Measurements from ENCODE around the gene EFNA4.

Gene EFNA4

GRCh38 chr1:155050560-155051341 is 12.8 kb upstream of the EFNA4 start, which contains the start of gene ADAM15 (continued):
- TF ChIP-seq ZNF747 (tag by site-specific recombination; IDR thresholded peaks at IDR 0.05) = no peak
- TF ChIP-seq, protein P1, sequence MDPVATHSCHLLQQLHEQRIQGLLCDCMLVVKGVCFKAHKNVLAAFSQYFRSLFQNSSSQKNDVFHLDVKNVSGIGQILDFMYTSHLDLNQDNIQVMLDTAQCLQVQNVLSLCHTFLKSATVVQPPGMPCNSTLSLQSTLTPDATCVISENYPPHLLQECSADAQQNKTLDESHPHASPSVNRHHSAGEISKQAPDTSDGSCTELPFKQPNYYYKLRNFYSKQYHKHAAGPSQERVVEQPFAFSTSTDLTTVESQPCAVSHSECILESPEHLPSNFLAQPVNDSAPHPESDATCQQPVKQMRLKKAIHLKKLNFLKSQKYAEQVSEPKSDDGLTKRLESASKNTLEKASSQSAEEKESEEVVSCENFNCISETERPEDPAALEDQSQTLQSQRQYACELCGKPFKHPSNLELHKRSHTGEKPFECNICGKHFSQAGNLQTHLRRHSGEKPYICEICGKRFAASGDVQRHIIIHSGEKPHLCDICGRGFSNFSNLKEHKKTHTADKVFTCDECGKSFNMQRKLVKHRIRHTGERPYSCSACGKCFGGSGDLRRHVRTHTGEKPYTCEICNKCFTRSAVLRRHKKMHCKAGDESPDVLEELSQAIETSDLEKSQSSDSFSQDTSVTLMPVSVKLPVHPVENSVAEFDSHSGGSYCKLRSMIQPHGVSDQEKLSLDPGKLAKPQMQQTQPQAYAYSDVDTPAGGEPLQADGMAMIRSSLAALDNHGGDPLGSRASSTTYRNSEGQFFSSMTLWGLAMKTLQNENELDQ (tag by site-specific recombination; IDR thresholded peaks at IDR 0.05; ENCODE audit: low read depth) = no peak
- TF ChIP-seq, protein P2, sequence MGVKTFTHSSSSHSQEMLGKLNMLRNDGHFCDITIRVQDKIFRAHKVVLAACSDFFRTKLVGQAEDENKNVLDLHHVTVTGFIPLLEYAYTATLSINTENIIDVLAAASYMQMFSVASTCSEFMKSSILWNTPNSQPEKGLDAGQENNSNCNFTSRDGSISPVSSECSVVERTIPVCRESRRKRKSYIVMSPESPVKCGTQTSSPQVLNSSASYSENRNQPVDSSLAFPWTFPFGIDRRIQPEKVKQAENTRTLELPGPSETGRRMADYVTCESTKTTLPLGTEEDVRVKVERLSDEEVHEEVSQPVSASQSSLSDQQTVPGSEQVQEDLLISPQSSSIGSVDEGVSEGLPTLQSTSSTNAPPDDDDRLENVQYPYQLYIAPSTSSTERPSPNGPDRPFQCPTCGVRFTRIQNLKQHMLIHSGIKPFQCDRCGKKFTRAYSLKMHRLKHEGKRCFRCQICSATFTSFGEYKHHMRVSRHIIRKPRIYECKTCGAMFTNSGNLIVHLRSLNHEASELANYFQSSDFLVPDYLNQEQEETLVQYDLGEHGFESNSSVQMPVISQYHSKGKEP (tag by site-specific recombination; IDR thresholded peaks at IDR 0.05) = no peak
- TF ChIP-seq ZNF571 (tag by site-specific recombination; IDR thresholded peaks at IDR 0.05) = no peak
- TF ChIP-seq ZNF350 (tag by site-specific recombination; IDR thresholded peaks at IDR 0.05) = no peak
- no peak for TF ChIP-seq HOXC10 (CRISPR knock-in tag; IDR thresholded peaks at IDR 0.05)
- no peak for TF ChIP-seq ZNF311 (tag by site-specific recombination; IDR thresholded peaks at IDR 0.05; ENCODE audit: borderline replicate concordance)
- TF ChIP-seq ZNF335 (tag by site-specific recombination; conservative IDR thresholded peaks at IDR 0.05) = peak; percentile 73
- no peak for TF ChIP-seq ZNF37A (tag by site-specific recombination; IDR thresholded peaks at IDR 0.05)
- peak; percentile 92 for TF ChIP-seq SP7 (tag by site-specific recombination; IDR thresholded peaks at IDR 0.05)
- TF ChIP-seq ZNF223 (tag by site-specific recombination; IDR thresholded peaks at IDR 0.05) = peak; percentile 11; the same call in 1 of the 2 replicates
- TF ChIP-seq ZNF404 (tag by site-specific recombination; IDR thresholded peaks at IDR 0.05) = no peak
- TF ChIP-seq ZNF768 (tag by site-specific recombination; IDR thresholded peaks at IDR 0.05) = no peak
- TF ChIP-seq ZNF561 (tag by site-specific recombination; IDR thresholded peaks at IDR 0.05; ENCODE audit: borderline replicate concordance) = 0 out of 2 replicates have a peak, but pooled peaks have one; percentile 23
- no peak for TF ChIP-seq SETDB1 (IDR thresholded peaks at IDR 0.05; ENCODE audit: insufficient read length, low read length)
- TF ChIP-seq ZNF214 (tag by site-specific recombination; IDR thresholded peaks at IDR 0.05; ENCODE audit: borderline replicate concordance) = no peak
- TF ChIP-seq GLI2 (tag by site-specific recombination; IDR thresholded peaks at IDR 0.05; ENCODE audit: borderline replicate concordance, low read depth) = no peak

DNA sequence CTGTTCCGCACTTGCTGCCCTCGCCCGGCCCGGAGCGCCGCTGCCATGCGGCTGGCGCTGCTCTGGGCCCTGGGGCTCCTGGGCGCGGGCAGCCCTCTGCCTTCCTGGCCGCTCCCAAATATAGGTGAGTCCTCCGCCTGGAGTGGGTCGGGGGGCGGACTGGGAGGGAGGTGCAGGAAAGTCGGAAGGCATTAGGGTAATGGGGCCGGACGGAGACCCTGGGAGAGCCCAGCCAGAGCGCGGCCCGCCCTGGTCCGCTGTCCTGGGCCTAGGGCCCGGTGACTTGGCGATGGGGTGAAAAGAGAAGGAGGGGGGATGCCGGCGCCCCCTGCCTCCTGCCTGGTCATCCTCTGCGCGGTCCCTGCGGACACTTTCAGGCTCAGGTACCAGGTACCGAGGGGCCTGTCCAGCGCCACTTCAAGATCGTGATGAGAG is 12.2 kb upstream of the EFNA4 start:
- CTCF ChIA-PET = interaction anchor here (0.6 to 3.6 kb wide), 21 partner anchors 9 to 117 kb away, joined by 3 to 32 read pairs (median 4); partner anchors contain the start of genes PBXIP1 and ZBTB7B
- Histone ChIP-seq H3K36me3 (ENCODE audit: control insufficient read depth in 2 of 2, insufficient read depth in 1 of 2, low read length in 2 of 2) (peaks cover 0 to 26% of the 10 kb centered on the region in 2 experiments; a peak in 1 of 3 replicates), H3K27ac (ENCODE audit: extremely low read depth, low read depth, low read length) (peak overlapping the region; percentile 57; the same call in 1 of the 2 replicates)
- TF ChIP-seq, protein P3, sequence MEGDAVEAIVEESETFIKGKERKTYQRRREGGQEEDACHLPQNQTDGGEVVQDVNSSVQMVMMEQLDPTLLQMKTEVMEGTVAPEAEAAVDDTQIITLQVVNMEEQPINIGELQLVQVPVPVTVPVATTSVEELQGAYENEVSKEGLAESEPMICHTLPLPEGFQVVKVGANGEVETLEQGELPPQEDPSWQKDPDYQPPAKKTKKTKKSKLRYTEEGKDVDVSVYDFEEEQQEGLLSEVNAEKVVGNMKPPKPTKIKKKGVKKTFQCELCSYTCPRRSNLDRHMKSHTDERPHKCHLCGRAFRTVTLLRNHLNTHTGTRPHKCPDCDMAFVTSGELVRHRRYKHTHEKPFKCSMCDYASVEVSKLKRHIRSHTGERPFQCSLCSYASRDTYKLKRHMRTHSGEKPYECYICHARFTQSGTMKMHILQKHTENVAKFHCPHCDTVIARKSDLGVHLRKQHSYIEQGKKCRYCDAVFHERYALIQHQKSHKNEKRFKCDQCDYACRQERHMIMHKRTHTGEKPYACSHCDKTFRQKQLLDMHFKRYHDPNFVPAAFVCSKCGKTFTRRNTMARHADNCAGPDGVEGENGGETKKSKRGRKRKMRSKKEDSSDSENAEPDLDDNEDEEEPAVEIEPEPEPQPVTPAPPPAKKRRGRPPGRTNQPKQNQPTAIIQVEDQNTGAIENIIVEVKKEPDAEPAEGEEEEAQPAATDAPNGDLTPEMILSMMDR (tag by site-specific recombination; IDR thresholded peaks at IDR 0.05) = peak; percentile 49; the same call in 1 of the 2 replicates
- TF ChIP-seq, protein P4, sequence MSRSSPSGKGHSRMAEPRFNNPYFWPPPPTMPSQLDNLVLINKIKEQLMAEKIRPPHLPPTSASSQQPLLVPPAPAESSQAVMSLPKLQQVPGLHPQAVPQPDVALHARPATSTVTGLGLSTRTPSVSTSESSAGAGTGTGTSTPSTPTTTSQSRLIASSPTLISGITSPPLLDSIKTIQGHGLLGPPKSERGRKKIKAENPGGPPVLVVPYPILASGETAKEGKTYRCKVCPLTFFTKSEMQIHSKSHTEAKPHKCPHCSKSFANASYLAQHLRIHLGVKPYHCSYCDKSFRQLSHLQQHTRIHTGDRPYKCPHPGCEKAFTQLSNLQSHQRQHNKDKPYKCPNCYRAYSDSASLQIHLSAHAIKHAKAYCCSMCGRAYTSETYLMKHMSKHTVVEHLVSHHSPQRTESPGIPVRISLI (tag by site-specific recombination; IDR thresholded peaks at IDR 0.05) = no peak
- TF ChIP-seq ZNF37A (tag by site-specific recombination; IDR thresholded peaks at IDR 0.05) (no peak), KLF16 (tag by site-specific recombination; IDR thresholded peaks at IDR 0.05) (0 out of 2 replicates have a peak, but pooled peaks have one; percentile 17), YY1 (tag by site-specific recombination; IDR thresholded peaks at IDR 0.05) (0 out of 2 replicates have a peak, but pooled peaks have one; percentile 23), ZNF585B (tag by site-specific recombination; IDR thresholded peaks at IDR 0.05) (no peak), ZNF341 (tag by site-specific recombination; IDR thresholded peaks at IDR 0.05; ENCODE audit: low read depth) (peak; percentile 78)
- TF ChIP-seq, protein P5, sequence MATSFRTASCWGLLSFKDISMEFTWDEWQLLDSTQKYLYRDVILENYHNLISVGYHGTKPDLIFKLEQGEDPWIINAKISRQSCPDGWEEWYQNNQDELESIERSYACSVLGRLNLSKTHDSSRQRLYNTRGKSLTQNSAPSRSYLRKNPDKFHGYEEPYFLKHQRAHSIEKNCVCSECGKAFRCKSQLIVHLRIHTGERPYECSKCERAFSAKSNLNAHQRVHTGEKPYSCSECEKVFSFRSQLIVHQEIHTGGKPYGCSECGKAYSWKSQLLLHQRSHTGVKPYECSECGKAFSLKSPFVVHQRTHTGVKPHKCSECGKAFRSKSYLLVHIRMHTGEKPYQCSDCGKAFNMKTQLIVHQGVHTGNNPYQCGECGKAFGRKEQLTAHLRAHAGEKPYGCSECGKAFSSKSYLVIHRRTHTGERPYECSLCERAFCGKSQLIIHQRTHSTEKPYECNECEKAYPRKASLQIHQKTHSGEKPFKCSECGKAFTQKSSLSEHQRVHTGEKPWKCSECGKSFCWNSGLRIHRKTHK (tag by site-specific recombination; IDR thresholded peaks at IDR 0.05) = no peak

More for the DNA sequence above, 12.2 kb upstream of the EFNA4 start:
- H3K4me3 ChIP-seq (ENCODE audit: low read depth, low read length) = peak overlapping the region; percentile 66
- H3K4me1 ChIP-seq (ENCODE audit: control insufficient read depth, insufficient read depth, low read length) = peaks cover 9% of the 10 kb centered on the region
- H3K9me3 ChIP-seq (ENCODE audit: control insufficient read depth, insufficient read depth, low read depth, low read length) = no peaks in the 10 kb centered on the region
- POLR2A ChIA-PET = interaction anchor here (0.6 to 1.6 kb wide), 18 partner anchors 9 to 390 kb away, joined by 3 to 10 read pairs (median 4); partner anchors contain the start of genes EFNA3, FLAD1, KRTCAP2 and PBXIP1
